Activated CD4-positive, alpha-beta T cell treated with anti-CD3 and anti-CD28 coated beads for 48 hours (primary cell): ENCODE data around the gene JPT2.
"Not testable (repeated sequence)": the region's sequence is repeated elsewhere in the genome, so short reads cannot be mapped to it uniquely, and the experiment has no call there.

ENCODE experiments used
- DNase-seq: peaks from one replicate; pipeline ENCODE4 v3.0.0-alpha.2; 2020

JPT2 gene

DNA sequence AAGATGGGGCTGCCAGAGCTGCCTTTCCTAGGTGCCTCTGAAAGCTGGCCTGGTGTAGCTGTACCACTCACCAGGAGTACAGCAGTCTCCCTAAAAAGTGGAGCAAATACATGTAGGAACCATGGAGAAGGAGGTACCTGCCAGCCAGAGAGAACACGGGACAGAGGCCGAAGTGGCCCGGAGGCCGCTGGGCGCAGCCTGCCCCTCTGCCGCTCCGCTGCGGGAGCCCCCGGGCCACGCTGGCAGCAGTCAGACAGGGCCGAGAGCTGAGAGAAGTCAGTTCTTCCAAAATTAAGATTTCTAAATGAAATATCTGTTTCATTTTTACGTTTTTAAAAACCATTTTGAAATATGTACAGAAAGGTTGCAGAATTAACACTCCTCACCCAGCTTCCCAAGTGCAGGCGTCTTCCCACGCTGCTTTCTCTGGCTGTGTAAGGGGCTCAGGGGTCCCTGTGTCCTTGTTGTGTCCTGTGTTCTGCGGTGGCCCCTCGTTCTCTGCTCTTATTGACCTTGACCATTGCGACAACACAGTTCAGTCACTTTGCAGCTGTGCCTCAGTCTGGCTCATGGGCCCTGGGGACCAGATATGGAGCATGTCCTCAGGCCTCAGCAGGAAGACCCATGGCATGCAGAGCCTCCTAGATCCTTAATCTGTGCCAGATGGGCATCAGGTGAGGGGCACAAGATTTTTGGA lies 32.9 kb downstream of the JPT2 start:
- no peak for DNase-seq

GRCh38 chr16:1712791-1713261 lies 34.7 kb downstream of the JPT2 start:
- DNase-seq, result no peak

GRCh38 chr16:1713331-1713730 lies 35.3 kb downstream of the JPT2 start:
- no peak for DNase-seq

DNA sequence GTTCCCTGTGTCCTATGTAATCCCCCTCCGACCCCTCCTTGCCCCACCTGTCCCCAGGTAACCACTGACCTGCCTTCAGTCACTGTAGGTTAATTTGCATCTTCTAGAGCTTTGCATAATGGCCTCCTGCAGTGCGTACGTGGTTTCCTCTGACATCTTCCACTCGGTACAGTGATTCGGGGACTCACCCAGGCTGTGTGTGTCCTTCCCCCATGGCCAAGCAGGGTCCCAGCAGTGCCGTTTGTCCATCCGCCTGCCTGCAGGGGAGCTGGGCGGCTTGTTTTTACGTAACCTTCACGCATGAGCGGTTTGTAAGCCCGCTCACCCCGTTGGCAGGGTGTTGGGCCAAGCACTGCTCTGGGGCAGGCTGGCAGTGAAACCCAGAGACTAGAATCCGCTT lies 35.9 kb downstream of the JPT2 start:
- no peak for DNase-seq

GRCh38 chr16:1715220-1715619 lies 37.1 kb downstream of the JPT2 start:
- DNase-seq, result no peak

- DNase-seq, result not testable (repeated sequence)
Observed at GRCh38 chr16:1718236-1718635, 40.2 kb downstream of the JPT2 start.

DNA sequence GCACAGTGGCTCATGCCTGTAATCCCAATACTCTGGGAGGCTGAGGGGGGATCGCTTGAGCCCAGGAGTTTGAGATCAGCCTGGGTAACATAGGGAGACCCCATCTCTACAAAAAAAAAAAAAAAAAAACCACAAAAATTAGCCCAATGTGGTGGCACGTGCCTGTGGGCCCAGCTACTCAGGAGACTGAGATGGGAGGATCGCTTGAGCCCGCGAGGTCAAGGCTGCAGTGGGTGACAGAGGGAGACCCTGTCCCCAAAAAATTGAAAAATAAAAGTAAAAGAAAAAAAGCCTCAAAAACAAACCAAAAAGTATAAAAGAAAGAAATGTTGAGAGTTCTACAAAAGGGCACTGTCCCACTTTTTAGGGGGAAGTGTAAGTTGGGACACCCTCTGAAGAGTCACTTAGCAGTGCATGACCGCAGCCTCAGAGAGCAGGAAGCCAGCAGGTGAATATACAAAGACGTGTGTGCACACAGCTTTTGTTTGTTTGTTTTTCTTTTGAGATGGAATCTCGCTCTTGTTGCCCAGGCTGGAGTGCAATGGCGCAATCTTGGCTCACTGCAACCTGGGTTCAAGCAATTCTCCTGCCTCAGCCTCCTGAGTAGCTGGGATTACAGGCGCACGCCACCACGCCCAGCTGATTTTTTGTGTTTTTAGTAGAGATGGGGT lies 41.6 kb downstream of the JPT2 start:
- DNase-seq, result not testable (repeated sequence)

DNA sequence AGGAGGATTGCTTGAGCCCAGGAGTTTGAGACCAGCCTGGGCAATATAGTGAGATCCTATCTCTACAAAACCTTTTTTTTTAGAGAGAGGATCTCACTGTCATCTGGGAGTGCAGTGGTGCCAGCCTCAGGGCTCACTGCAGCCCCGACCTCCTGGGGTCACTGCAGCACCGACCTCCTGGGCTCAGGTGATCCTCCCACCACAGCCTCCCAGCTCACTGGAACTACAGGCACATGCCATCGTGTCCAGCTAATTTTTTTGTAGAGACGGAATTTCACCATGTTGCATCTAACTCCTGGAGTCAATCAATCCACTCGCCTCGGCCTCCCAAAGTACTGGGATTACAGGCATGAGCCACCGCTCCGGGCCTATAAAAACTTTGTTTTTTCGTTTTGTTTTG lies 43.3 kb downstream of the JPT2 start:
- DNase-seq, result no peak

- DNase-seq, result peak; percentile 56
Observed at GRCh38 chr16:1723450-1724147, 45.5 kb downstream of the JPT2 start.

GRCh38 chr16:1724491-1724890 lies 46.4 kb downstream of the JPT2 start:
- DNase-seq, result no peak

DNA sequence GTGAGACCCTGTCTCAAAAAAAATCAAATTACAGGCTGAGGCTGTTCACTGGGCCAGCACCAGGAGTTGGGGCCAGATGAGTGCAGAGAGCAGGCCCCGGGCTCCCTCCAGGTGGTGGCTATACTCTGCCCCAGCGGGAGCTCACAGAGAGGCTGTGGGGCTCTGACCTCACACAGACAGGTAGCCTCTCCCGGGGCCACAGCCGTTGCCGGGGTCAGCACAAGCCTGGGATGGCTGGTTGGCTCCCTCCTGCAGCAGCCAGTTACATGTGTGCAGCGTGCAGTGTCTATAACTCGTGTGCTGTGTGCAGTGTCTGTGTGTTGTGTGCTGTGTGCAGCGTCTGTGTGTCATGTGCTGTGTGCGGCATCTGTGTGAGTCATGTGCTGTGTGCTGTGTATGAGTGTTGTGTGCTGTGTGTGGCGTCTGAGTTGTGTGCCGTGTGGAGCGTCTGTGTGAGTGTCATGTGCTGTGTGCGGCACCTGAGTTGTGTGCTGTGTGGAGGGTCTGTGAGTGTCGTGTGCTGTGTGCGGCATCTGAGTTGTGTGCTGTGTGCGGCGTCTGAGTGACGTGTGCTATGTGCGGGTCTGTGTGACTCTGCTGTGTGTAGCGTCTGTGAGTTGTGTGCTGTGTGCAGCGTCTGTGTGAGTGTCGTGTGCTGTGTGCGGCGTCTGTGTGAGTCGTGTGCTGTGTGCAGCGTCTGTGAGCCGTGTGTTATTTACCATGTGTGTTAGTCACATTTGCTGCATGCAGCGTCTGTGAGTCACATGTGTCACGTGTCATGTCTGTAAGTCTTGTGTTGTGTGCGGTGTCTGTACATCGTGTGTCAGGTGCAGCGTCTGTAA lies 48.8 kb downstream of the JPT2 start:
- DNase-seq, result no peak

GRCh38 chr16:1727651-1728624 lies 49.9 kb downstream of the JPT2 start:
- no peak for DNase-seq

- DNase-seq, result no peak
Observed at GRCh38 chr16:1729026-1729425, 50.9 kb downstream of the JPT2 start.

DNA sequence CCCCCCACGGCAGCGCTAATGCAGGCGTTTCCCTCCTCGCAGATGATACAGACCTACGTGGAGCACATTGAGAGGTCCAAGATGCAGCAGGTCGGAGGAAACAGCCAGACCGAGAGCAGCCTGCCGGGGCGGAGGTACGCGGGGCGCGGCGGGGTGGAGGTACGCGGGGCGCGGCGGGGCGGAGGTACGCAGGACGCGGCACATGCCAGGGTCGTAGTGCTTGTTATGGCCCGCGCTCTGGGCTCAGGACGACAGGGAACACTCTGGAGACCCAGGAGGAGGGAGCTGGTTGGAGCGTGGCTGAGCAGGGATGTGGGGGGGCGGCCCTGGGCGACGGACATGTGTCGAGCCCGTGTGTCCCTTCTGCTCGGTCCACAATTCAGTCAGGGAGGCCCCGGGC lies 51.4 kb downstream of the JPT2 start:
- no peak for DNase-seq

GRCh38 chr16:1731073-1731472 lies 53.0 kb downstream of the JPT2 start:
- no peak for DNase-seq

DNA sequence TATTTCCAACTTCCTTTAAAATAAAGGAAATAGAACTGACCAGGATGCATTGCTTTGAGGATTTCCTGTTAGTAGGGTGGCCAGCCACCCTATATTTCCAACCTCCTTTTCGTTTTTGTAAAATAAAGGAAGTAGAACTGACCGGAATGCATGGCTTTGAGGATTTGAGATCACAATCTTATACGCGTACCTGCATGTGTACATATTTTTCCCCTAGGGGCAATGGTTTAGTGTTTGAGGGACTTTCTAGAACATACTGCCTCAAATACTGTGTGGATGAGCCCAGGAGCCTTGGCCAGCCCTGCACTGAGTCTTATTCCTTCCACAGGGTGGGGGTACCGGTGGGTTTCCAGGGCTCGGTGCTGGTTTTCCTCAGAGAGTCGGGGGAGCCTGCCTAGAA lies 53.5 kb downstream of the JPT2 start:
- DNase-seq, result no peak

DNA sequence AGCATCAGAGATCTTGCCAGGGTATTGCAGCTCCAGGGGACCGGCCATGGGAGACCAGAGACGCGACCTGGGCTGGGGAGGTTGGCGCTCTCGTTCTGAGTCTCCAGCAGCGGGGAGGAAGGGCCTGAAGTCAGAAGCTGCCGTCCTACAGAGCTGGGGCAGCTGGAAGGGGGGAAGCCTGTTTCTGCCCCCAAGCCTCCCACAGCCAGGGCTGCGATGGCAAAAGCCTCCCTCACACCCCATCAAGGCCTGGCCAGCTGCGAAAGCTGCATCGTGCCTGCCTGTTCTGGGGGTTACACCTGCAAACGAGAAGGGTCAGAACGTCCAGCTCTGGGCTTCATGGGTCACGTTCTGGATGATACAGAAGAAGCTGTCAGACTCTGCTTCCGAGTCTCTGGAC lies 54.0 kb downstream of the JPT2 start:
- no peak for DNase-seq

GRCh38 chr16:1732551-1732987 lies 54.5 kb downstream of the JPT2 start:
- DNase-seq, result not testable (repeated sequence)

DNA sequence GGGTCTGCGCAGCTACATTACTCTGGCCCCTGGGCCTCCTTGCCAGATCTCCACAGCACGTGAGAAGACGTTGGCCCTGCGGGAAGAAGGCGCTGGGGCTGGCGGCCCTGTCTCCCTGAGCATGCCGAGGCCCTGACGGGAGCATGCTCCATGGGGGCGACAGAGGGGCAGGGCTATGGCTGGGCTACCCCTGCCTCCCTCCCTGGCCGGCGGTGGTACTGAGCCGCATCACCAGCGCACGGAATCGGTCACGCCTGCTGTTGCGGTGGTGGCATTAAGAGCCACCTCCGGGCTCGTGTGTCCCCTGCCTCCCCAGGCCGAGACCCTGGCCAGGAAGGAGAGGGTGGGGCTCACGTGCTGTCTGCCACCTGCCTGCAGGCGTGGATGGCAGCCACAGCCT lies 56.0 kb downstream of the JPT2 start:
- no peak for DNase-seq

DNA sequence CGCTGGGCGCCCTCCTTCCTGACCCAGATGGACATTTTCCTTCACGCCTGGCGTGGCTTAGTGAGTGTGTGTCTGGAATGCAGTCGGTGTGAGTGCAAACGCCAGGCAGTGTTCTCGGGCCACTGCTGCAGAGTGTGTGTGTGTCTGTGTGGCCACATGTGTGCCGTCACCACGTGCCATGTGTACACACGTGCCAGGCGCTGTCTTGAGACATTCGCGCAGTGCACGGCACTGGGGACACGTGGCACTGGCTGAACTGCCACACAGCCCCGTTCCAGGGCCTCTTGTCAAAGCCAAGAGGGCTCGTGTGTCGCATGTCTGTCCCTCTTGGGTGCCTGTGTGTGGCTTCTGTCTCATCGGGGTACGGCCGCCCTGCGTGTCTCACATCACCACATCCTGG lies 56.7 kb downstream of the JPT2 start:
- no peak for DNase-seq

DNA sequence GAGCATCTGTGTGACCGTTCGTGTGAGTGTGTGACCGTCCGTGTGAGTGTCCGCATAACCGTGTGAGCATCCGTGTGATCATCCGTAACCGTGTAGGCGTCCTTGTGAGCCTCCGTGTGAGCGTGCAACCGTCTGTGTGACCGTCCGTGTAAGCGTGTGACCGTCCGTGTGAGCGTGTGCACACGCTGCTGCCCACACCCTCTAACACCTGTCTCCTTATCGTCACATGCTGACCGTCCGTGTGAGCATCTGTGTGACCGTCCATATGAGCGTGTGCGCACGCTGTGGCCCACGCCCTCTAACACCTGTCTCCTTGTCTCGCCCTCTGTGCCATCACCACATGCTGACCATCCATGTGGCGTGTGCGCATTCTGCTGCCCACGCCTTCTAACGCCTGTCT lies 62.2 kb downstream of the JPT2 start:
- no peak for DNase-seq
